H9 (cell line): ENCODE data around the gene SH3BP2. TPM values are rescaled to one million over a fixed set of nuclear protein-coding genes. Genes with fewer than 3 reads are reported as not detected.

Source experiments
- DNase-seq: peaks from one replicate; pipeline ENCODE4 v3.0.0-alpha.2; 2017
- H2AFZ ChIP-seq: one replicate; pipeline ENCODE4 v1.6.1; 2013; ENCODE audit warnings: mild to moderate bottlenecking, low read length, control low read depth, moderate library complexity
- H2AK5ac ChIP-seq: 2 replicates; pipeline ENCODE4 v1.6.1; 2013; ENCODE audit warnings: low read length, control low read depth, mixed read lengths; ENCODE audit not compliant: insufficient read length
- H2BK120ac ChIP-seq: one replicate; pipeline ENCODE4 v1.6.1; 2013; ENCODE audit warnings: low read depth, mild to moderate bottlenecking, low read length, control low read depth, inconsistent platforms; ENCODE audit not compliant: poor library complexity, severe bottlenecking
- H2BK12ac ChIP-seq: 2 replicates; pipeline ENCODE4 v1.6.1; 2013; ENCODE audit warnings: low read length, control low read depth, mixed read lengths, low read depth; ENCODE audit not compliant: insufficient read length
- H2BK15ac ChIP-seq: 2 replicates; pipeline ENCODE4 v1.6.1; 2013; ENCODE audit warnings: low read depth, low read length, control low read depth
- H2BK20ac ChIP-seq: one replicate; pipeline ENCODE4 v1.6.1; 2013; ENCODE audit warnings: low read depth, mild to moderate bottlenecking, low read length, control low read depth, inconsistent platforms; ENCODE audit not compliant: poor library complexity, severe bottlenecking
- H2BK5ac ChIP-seq: 2 replicates; pipeline ENCODE4 v1.6.1; 2013; ENCODE audit warnings: low read length, control low read depth, mixed read lengths; ENCODE audit not compliant: insufficient read length
- H3K14ac ChIP-seq: 2 replicates; pipeline ENCODE4 v1.6.1; 2013; ENCODE audit warnings: low read length, control low read depth; ENCODE audit not compliant: insufficient read depth
- H3K18ac ChIP-seq: 2 replicates; pipeline ENCODE4 v1.6.1; 2013; ENCODE audit warnings: low read depth, mild to moderate bottlenecking, mixed read lengths, low read length, control low read depth; ENCODE audit not compliant: insufficient read length
- H3K23ac ChIP-seq: 2 replicates; pipeline ENCODE4 v1.6.1; 2013; ENCODE audit warnings: low read length, control low read depth, mixed read lengths, low read depth; ENCODE audit not compliant: insufficient read length
- H3K23me2 ChIP-seq: 2 replicates; pipeline ENCODE4 v1.6.1; 2013; ENCODE audit warnings: low read depth, mild to moderate bottlenecking, mixed read lengths, low read length, control low read depth; ENCODE audit not compliant: insufficient read length, poor library complexity, severe bottlenecking
- H3K27ac ChIP-seq: 2 replicates; pipeline ENCODE4 v1.5.1; 2013; ENCODE audit warnings: low read length, control low read depth, mixed read lengths, low read depth; ENCODE audit not compliant: insufficient read length
- H3K27me3 ChIP-seq: 2 replicates; pipeline ENCODE4 v1.6.1; 2013; ENCODE audit warnings: low read length, control low read depth, inconsistent platforms; ENCODE audit not compliant: insufficient read depth
- H3K4ac ChIP-seq: 2 replicates; pipeline ENCODE4 v1.6.1; 2013; ENCODE audit warnings: low read depth, mild to moderate bottlenecking, control low read depth, inconsistent platforms, low read length, moderate library complexity
- H3K4me1 ChIP-seq: 2 replicates; pipeline ENCODE4 v1.6.1; 2013; ENCODE audit warnings: low read length, control low read depth, inconsistent platforms; ENCODE audit not compliant: insufficient read depth
- H3K4me2 ChIP-seq: 2 replicates; pipeline ENCODE4 v1.6.1; 2013; ENCODE audit warnings: low read length, control low read depth, mixed read lengths; ENCODE audit not compliant: insufficient read length, insufficient read depth
- H3K56ac ChIP-seq: 2 replicates; pipeline ENCODE4 v1.6.1; 2013; ENCODE audit warnings: low read depth, mild to moderate bottlenecking, mixed read lengths, low read length, control low read depth; ENCODE audit not compliant: insufficient read length
- H3K79me1 ChIP-seq: 2 replicates; pipeline ENCODE4 v1.6.1; 2013; ENCODE audit warnings: low read depth, mild to moderate bottlenecking, moderate library complexity, low read length, control low read depth, inconsistent platforms; ENCODE audit not compliant: insufficient read depth, poor library complexity, severe bottlenecking
- H3K79me2 ChIP-seq: 2 replicates; pipeline ENCODE4 v1.6.1; 2013; ENCODE audit warnings: low read length, control low read depth, inconsistent platforms; ENCODE audit not compliant: insufficient read depth
- H3K9ac ChIP-seq: 2 replicates; pipeline ENCODE4 v1.6.1; 2013; ENCODE audit warnings: low read length, control low read depth, mixed read lengths; ENCODE audit not compliant: insufficient read length; ENCODE audit errors: extremely low read depth
- H3K9me3 ChIP-seq: one replicate; pipeline ENCODE4 v1.6.1; 2013; ENCODE audit warnings: low read depth, low read length, inconsistent platforms; ENCODE audit not compliant: control insufficient read depth
- H3T11ph ChIP-seq: one replicate; pipeline ENCODE4 v1.6.1; 2013; ENCODE audit warnings: mild to moderate bottlenecking, low read length, control low read depth, inconsistent platforms
- H4K20me1 ChIP-seq: one replicate; pipeline ENCODE4 v1.6.1; 2013; ENCODE audit not compliant: control insufficient read depth, insufficient read length, insufficient read depth
- H4K5ac ChIP-seq: 2 replicates; pipeline ENCODE4 v1.6.1; 2013; ENCODE audit warnings: low read depth, mild to moderate bottlenecking, mixed read lengths, low read length, control low read depth; ENCODE audit not compliant: insufficient read length
- H4K8ac ChIP-seq: replicated peaks from 2 replicates; pipeline ENCODE4 v1.6.1; 2013; ENCODE audit warnings: low read length, control low read depth, mixed read lengths, low read depth; ENCODE audit not compliant: insufficient read length
- H4K91ac ChIP-seq: 2 replicates; pipeline ENCODE4 v1.6.1; 2013; ENCODE audit warnings: low read depth, mild to moderate bottlenecking, moderate library complexity, mixed read lengths, low read length, control low read depth; ENCODE audit not compliant: insufficient read length
- H3K27ac Mint-ChIP-seq, 3 experiments: 2 replicates in 2 of 3; 3 replicates in 1 of 3; pipeline ENCODE4 v1.8.0; 2020 to 2021; ENCODE audit warnings: mixed read lengths in 3 of 3, mild to moderate bottlenecking in 1 of 3, moderate library complexity in 1 of 3
- H3K27me3 Mint-ChIP-seq: 2 replicates; pipeline ENCODE4 v1.8.0; 2021; ENCODE audit warnings: low read depth, mild to moderate bottlenecking, moderate library complexity, mixed read lengths
- H3K36me3 Mint-ChIP-seq, 3 experiments: 2 replicates in 2 of 3; 3 replicates in 1 of 3; pipeline ENCODE4 v1.8.0; 2020 to 2021; ENCODE audit warnings: low read depth in 3 of 3, mixed read lengths in 3 of 3; ENCODE audit not compliant: insufficient read depth in 1 of 3
- H3K4me1 Mint-ChIP-seq, 2 experiments: 2 replicates each; pipeline ENCODE4 v1.8.0; 2020; ENCODE audit warnings: mixed read lengths in 2 of 2
- H3K4me3 Mint-ChIP-seq, 2 experiments: 2 replicates in 1 of 2; 3 replicates in 1 of 2; pipeline ENCODE4 v1.8.0; 2020 to 2021; ENCODE audit warnings: mild to moderate bottlenecking in 2 of 2, mixed read lengths in 2 of 2, moderate library complexity in 1 of 2
- H3K9me3 Mint-ChIP-seq, 2 experiments: 2 replicates in 1 of 2; 3 replicates in 1 of 2; pipeline ENCODE4 v1.8.0; 2020; ENCODE audit warnings: mild to moderate bottlenecking in 2 of 2, mixed read lengths in 2 of 2, moderate library complexity in 1 of 2
- WGBS: extraction: QIAGEN DNeasy Blood & Tissue Kit; methylation state at CpG from one replicate; pipeline ENCODE4 v1.1.7; 2013; ENCODE audit warnings: missing lambda C conversion rate, low lambda C conversion rate, mixed read lengths; ENCODE audit not compliant: insufficient read length; ENCODE audit errors: extremely low coverage; 5-methylcytosine and 5-hydroxymethylcytosine counted together
- total RNA-seq: library from RNA; stranded (reverse); gene quantifications from 2 replicates; pipeline ENCODE4 v1.2.1, GENCODE V29; 2021
- TF ChIP-seq, protein P1 (sequence below): fragments of 200-600 bp; sonication (generic); conservative IDR thresholded peaks from 3 replicates; pipeline ENCODE4 v1.8.0; 2021; ENCODE audit warnings: antibody characterized with exemption, mild to moderate bottlenecking

Gene SH3BP2
- total RNA-seq, 1 experiment from 2014 or later, result 37.6 TPM

GRCh38 chr4:2829933-2830451 lies 37.1 kb downstream of the SH3BP2 start:
- Histone ChIP-seq H3K23ac (no peak overlapping the region), H3K9ac (no peak overlapping the region), H3K14ac (no peak overlapping the region; the same call in 1 of the 2 replicates), H2BK120ac (no peak overlapping the region), H3K4me2 (no peak overlapping the region), H2AFZ (no peak overlapping the region), H4K20me1 (peaks cover 6% of the 10 kb centered on the region), H2BK20ac (no peak overlapping the region), H3K79me2 (no peaks in the 10 kb centered on the region), H3K23me2 (no peaks in the 10 kb centered on the region), H2BK5ac (no peak overlapping the region), H2AK5ac (no peak overlapping the region), H4K8ac (no peak overlapping the region), H3K56ac (no peak overlapping the region), H4K91ac (no peak overlapping the region), H3K27me3 (no peaks in the 10 kb centered on the region), H3K79me1 (no peaks in the 10 kb centered on the region), H2BK15ac (no peak overlapping the region), H4K5ac (no peak overlapping the region), H2BK12ac (no peak overlapping the region), H3K9me3 (no peaks in the 10 kb centered on the region), H3K4me1 (no peaks in the 10 kb centered on the region), H3K4ac (no peak overlapping the region), H3K27ac (no peak overlapping the region), H3T11ph (no peak overlapping the region), H3K18ac (no peak overlapping the region)
- peak overlapping the region in 1 of 3 experiments; percentile 48; a peak in 1 of 7 replicates for H3K27ac Mint-ChIP-seq
- no CpG with 5 or more reads among the region's 19 CpGs for WGBS
- no peaks in the 10 kb centered on the region for H3K27me3 Mint-ChIP-seq
- no peaks in the 10 kb centered on the region; a peak in 2 of 5 replicates for H3K9me3 Mint-ChIP-seq
- DNase-seq, result no peak
- H3K36me3 Mint-ChIP-seq, result peaks cover 23 to 66% (median 56%) of the 10 kb centered on the region in 3 experiments; a peak in 6 of 7 replicates
- no peak overlapping the region for H3K4me3 Mint-ChIP-seq
- H3K4me1 Mint-ChIP-seq, result no peaks in the 10 kb centered on the region
- TF ChIP-seq, protein P1, sequence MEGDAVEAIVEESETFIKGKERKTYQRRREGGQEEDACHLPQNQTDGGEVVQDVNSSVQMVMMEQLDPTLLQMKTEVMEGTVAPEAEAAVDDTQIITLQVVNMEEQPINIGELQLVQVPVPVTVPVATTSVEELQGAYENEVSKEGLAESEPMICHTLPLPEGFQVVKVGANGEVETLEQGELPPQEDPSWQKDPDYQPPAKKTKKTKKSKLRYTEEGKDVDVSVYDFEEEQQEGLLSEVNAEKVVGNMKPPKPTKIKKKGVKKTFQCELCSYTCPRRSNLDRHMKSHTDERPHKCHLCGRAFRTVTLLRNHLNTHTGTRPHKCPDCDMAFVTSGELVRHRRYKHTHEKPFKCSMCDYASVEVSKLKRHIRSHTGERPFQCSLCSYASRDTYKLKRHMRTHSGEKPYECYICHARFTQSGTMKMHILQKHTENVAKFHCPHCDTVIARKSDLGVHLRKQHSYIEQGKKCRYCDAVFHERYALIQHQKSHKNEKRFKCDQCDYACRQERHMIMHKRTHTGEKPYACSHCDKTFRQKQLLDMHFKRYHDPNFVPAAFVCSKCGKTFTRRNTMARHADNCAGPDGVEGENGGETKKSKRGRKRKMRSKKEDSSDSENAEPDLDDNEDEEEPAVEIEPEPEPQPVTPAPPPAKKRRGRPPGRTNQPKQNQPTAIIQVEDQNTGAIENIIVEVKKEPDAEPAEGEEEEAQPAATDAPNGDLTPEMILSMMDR, result no peak
